Stomach smooth muscle (tissue), 2 donors: Measurements from ENCODE around the gene FITM2.

Experiments used
- H3K27ac ChIP-seq: one replicate; pipeline ENCODE4 v1.7.0; 2013; ENCODE audit warnings: mild to moderate bottlenecking, low read length, inconsistent platforms
- H3K27me3 ChIP-seq, 2 donors: one replicate each; pipeline ENCODE4 v1.7.0; 2013; ENCODE audit warnings: low read length in 2 of 2; ENCODE audit not compliant: insufficient read depth in 2 of 2, control insufficient read depth in 1 of 2
- H3K36me3 ChIP-seq, 2 donors: one replicate each; pipeline ENCODE4 v1.7.0; 2013; ENCODE audit warnings: low read length in 2 of 2; ENCODE audit not compliant: control insufficient read depth in 2 of 2, insufficient read depth in 2 of 2
- H3K4me1 ChIP-seq: one replicate; pipeline ENCODE4 v1.7.0; 2013; ENCODE audit warnings: low read length; ENCODE audit not compliant: control insufficient read depth, insufficient read depth
- H3K4me3 ChIP-seq, 2 donors: one replicate each; pipeline ENCODE4 v1.7.0; 2013; ENCODE audit warnings: low read length in 2 of 2
- H3K9ac ChIP-seq, 2 donors: one replicate each; pipeline ENCODE4 v1.7.0; 2013; ENCODE audit warnings: low read length in 2 of 2, mild to moderate bottlenecking in 1 of 2
- H3K9me3 ChIP-seq, 2 donors: one replicate each; pipeline ENCODE4 v1.7.0; 2013; ENCODE audit warnings: low read length in 2 of 2; ENCODE audit not compliant: control insufficient read depth in 2 of 2
- donor health status: healthy.
- donor health status: Pancreatic carcinoma.

Gene FITM2

GRCh38 chr20:44280387-44280786, 30.6 kb downstream of the FITM2 start:
- no peak overlapping the region for H3K27ac ChIP-seq
- no peak overlapping the region for H3K4me3 ChIP-seq
- no peaks in the 10 kb centered on the region for H3K9me3 ChIP-seq
- no peak overlapping the region for H3K9ac ChIP-seq
- no peaks in the 10 kb centered on the region for H3K27me3 ChIP-seq
- H3K4me1 ChIP-seq: no peaks in the 10 kb centered on the region
- H3K36me3 ChIP-seq: no peaks in the 10 kb centered on the region

DNA sequence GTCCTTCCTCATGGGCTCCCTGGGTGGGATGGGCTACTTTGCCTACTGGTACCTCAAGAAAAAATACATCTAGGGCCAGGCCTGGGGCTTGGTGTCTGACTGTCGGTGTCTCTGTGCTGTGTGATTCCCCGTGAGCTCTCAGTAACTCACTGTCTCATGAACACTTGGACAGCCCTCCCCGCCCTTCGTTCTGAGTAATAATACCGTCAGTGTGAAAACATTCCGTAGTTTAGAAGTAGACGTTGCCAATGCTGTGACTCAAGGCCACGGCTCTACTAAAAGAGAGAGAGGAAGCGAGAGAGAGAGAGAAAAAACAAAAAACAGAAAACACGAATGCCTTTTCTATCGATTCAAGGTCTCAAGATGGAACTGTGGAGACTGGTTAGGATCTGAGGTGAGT, 31.8 kb downstream of the FITM2 start:
- Histone ChIP-seq H3K4me3 (no peak overlapping the region), H3K27me3 (no peaks in the 10 kb centered on the region), H3K27ac (no peak overlapping the region), H3K4me1 (no peaks in the 10 kb centered on the region), H3K9me3 (no peaks in the 10 kb centered on the region), H3K9ac (no peak overlapping the region), H3K36me3 (no peaks in the 10 kb centered on the region)

DNA sequence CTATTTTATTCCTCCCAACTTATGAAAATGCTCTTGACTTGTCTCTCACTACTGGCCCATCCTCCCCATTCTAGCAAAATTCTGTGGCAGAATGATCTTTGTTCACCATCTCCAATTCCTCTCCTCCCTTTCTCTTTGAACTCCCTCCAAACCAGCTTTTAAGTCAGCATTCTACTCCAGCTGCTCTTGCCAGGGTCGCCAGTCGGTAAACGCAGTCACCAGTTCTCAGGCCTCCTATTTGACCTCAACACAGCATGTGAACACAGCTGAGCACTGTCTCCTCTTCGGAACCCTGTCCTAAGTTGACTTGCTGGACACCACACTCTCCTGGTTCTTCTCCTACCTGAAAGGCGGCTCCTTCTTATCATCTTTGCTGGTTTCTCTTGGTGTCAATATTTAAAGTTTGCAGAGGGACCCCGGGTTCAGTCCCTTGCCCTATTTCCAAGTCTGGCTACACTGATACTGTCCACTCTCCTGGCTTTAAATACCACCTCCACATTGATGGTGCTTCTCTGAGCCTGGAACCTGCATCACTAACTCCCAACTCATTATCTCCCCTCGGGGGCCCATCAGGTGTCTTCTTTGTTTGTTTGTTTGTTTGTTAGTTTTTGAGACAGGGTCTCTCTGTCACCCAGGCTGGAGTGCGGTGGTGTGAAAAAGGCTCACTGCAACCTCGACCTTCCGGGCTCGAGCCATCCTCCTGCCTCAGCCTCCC, 36.5 kb downstream of the FITM2 start:
- Histone ChIP-seq H3K4me1 (no peaks in the 10 kb centered on the region), H3K27me3 (no peaks in the 10 kb centered on the region), H3K36me3 (peaks cover 3 to 5% of the 10 kb centered on the region in 2 donors), H3K4me3 (no peak overlapping the region), H3K9ac (no peak overlapping the region), H3K27ac (no peak overlapping the region), H3K9me3 (no peaks in the 10 kb centered on the region)

- no peaks in the 10 kb centered on the region for H3K27me3 ChIP-seq
- H3K27ac ChIP-seq: no peak overlapping the region
- H3K36me3 ChIP-seq: peaks cover 3 to 5% of the 10 kb centered on the region in 2 donors
- no peaks in the 10 kb centered on the region for H3K4me1 ChIP-seq
- no peak overlapping the region for H3K4me3 ChIP-seq
- H3K9ac ChIP-seq: no peak overlapping the region
- H3K9me3 ChIP-seq: no peaks in the 10 kb centered on the region
Measured at GRCh38 chr20:44273231-44274215, 37.5 kb downstream of the FITM2 start.

DNA sequence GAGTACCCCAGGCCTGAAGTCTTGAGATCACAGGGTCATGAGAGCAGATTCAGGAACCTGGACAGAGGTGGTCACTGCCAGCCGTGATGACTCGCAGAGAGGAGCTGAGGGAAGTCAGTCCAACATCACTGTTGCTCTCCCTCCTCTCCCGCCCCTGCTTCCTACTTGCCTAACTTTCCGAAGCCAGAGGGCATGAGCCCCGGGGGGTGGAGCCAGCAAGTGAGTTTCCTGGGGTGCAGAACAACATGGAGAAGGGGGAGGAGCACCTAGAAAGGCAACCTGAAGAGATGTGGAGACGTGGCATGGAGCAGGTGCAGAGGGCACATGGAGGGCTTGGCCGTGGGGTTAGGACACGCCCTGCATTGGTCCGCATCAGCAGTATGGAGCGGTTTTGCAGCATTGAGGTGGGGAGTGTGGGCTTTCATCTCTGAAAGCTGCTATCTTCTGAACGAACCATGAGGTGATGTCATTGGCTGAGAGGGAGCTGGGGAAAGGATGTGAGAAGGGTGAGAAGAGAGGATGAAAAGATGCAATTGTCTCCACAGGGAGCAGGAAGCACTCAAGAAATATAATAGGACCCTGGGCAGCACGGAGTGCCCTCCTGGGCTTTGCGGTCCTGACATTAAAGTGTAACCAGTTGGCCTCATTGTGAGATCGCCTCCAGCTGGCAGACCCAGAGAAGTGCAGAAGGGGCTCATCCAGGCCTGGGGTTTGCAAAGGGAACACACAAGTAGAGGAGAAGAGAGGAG, 38.9 kb downstream of the FITM2 start:
- Histone ChIP-seq H3K4me3 (no peak overlapping the region), H3K9ac (no peak overlapping the region), H3K27me3 (no peaks in the 10 kb centered on the region), H3K36me3 (peaks cover 3 to 5% of the 10 kb centered on the region in 2 donors), H3K4me1 (no peaks in the 10 kb centered on the region), H3K27ac (no peak overlapping the region), H3K9me3 (no peaks in the 10 kb centered on the region)

DNA sequence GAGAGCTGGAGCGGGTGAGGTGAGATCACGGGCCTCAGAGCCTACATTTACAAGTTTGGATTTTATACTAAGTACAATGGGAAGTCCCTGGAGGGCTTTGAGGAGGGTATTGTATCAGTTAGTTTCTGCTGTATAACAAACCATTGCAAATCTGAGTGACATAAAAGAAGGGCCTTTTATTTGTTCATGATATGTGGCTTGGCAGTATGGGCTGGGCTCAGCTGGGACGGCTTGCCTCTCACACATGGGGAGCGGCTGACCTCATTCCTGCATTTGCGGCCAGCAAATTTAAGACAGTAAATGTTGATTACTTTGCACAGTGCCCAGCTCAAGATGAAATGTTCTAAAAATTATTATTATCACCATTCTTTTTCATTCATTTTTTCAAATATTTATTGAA, 42.2 kb downstream of the FITM2 start:
- H3K27me3 ChIP-seq: no peaks in the 10 kb centered on the region
- H3K27ac ChIP-seq: no peak overlapping the region
- peaks cover 3 to 5% of the 10 kb centered on the region in 2 donors for H3K36me3 ChIP-seq
- no peak overlapping the region for H3K9ac ChIP-seq
- no peaks in the 10 kb centered on the region for H3K9me3 ChIP-seq
- no peak overlapping the region for H3K4me3 ChIP-seq
- H3K4me1 ChIP-seq: no peaks in the 10 kb centered on the region

DNA sequence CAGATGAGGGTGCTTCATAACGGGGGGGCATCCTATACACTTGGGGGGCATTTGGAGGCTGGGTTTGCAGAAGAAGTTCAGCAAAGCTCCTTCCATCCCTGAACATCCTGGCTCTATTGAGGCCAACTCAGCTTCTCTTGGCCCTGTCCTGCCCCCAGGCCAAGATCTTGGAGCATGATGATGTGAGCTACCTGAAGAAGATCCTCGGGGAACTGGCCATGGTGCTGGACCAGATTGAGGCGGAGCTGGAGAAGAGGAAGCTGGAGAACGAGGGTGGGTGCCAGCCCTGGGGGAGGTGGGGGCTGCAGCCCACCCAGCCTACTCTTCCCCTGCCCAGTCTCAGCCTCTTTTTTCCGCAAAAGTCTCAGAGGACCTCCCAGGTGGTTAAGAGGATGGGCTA, 46.7 kb downstream of the FITM2 start:
- no peaks in the 10 kb centered on the region for H3K27me3 ChIP-seq

DNA sequence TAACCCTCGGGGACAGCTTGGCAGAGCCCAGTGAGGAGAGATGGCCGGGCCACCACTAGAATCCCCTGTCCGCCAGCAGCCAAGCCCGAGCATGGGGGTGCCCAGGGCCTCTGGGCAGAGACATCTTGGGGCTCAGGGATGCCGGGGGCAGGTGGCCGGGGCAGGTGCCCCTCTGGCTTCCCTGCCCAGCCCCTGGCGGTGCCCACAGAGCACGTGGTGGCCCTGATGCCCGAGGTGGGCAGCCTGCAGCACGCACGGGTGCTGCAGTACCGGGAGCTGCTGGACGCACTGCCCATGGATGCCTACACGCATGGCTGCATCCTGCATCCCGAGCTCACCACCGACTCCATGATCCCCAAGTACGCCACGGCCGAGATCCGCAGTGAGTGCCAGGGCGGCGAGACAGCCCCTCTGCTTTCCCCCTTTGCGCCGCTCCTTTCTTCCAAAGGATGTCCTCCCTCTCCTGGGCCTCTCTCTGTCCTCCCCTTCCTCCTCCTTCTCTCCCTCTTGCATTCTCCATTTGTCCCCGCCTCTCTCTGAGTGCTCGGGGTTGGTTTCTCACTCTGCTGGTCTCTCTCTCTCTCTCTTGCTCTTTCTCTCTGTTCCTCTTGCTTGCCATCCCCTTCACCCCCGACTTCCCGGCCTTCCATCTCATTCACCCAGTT, 52.6 kb downstream of the FITM2 start:
- Histone ChIP-seq H3K9ac (no peak overlapping the region), H3K4me1 (no peaks in the 10 kb centered on the region), H3K9me3 (no peaks in the 10 kb centered on the region), H3K4me3 (no peak overlapping the region), H3K36me3 (no peaks in the 10 kb centered on the region), H3K27me3 (no peaks in the 10 kb centered on the region), H3K27ac (no peak overlapping the region)

More for the DNA sequence above, 46.7 kb downstream of the FITM2 start:
- Histone ChIP-seq H3K9ac (no peak overlapping the region), H3K27ac (no peak overlapping the region), H3K36me3 (no peaks in the 10 kb centered on the region), H3K4me3 (no peak overlapping the region), H3K9me3 (no peaks in the 10 kb centered on the region), H3K4me1 (no peaks in the 10 kb centered on the region)

- Histone ChIP-seq H3K27ac (no peak overlapping the region), H3K36me3 (no peaks in the 10 kb centered on the region), H3K4me3 (no peak overlapping the region), H3K4me1 (no peaks in the 10 kb centered on the region), H3K27me3 (no peaks in the 10 kb centered on the region), H3K9ac (no peak overlapping the region), H3K9me3 (no peaks in the 10 kb centered on the region)
Measured at GRCh38 chr20:44256961-44257360, 54.0 kb downstream of the FITM2 start.

GRCh38 chr20:44255942-44256341, 55.1 kb downstream of the FITM2 start:
- H3K9ac ChIP-seq: no peak overlapping the region
- H3K27ac ChIP-seq: no peak overlapping the region
- no peaks in the 10 kb centered on the region for H3K4me1 ChIP-seq
- peaks cover 0 to 2% of the 10 kb centered on the region in 2 donors for H3K27me3 ChIP-seq
- H3K9me3 ChIP-seq: no peaks in the 10 kb centered on the region
- no peaks in the 10 kb centered on the region for H3K36me3 ChIP-seq
- no peak overlapping the region for H3K4me3 ChIP-seq
